Astrocyte (in vitro differentiated cells and primary cell): ENCODE results near the gene SPAG5. TPM values are rescaled to one million over a fixed set of nuclear protein-coding genes. Genes with fewer than 3 reads are reported as not detected.
A peak's percentile ranks its signal among the peaks of the same experiment; 100 is the strongest.

Experiments used
- DNase-seq: peaks from one replicate; pipeline ENCODE4 v3.0.0-alpha.2; 2010; ENCODE audit warnings: low read depth
- FAIRE-seq: peaks from 2 replicates; lab custom pipeline; 2011; peaks lifted over from hg19 to GRCh38; lab: Jason Lieb, UNC
- H2AFZ ChIP-seq: 2 replicates; pipeline ENCODE4 v1.6.0; 2012; ENCODE audit warnings: low read depth, low read length, inconsistent platforms
- H3K27ac ChIP-seq: 2 replicates; pipeline ENCODE4 v1.5.1; 2011; ENCODE audit warnings: low read depth, low read length, inconsistent platforms
- H3K27me3 ChIP-seq: 2 replicates; pipeline ENCODE4 v1.6.0; 2011; ENCODE audit warnings: low read length, inconsistent platforms; ENCODE audit not compliant: insufficient read depth
- H3K36me3 ChIP-seq: 2 replicates; pipeline ENCODE4 v1.5.1; 2011; ENCODE audit warnings: low read length, inconsistent platforms; ENCODE audit not compliant: insufficient read depth
- H3K4me1 ChIP-seq: 2 replicates; pipeline ENCODE4 v1.5.1; 2011; ENCODE audit warnings: low read length, inconsistent platforms; ENCODE audit not compliant: insufficient read depth
- H3K4me2 ChIP-seq: 2 replicates; pipeline ENCODE4 v1.6.0; 2012; ENCODE audit warnings: low read length, inconsistent platforms
- H3K4me3 ChIP-seq: 2 replicates; pipeline ENCODE4 v1.5.1; 2011; ENCODE audit warnings: low read depth, mild to moderate bottlenecking, low read length, inconsistent platforms; ENCODE audit not compliant: insufficient read depth
- H3K79me2 ChIP-seq: 2 replicates; pipeline ENCODE4 v1.6.0; 2012; ENCODE audit warnings: mild to moderate bottlenecking, low read length, inconsistent platforms; ENCODE audit not compliant: insufficient read depth
- H3K9ac ChIP-seq: 2 replicates; pipeline ENCODE4 v1.6.0; 2012; ENCODE audit warnings: mild to moderate bottlenecking, low read length, inconsistent platforms
- H3K9me3 ChIP-seq: 2 replicates; pipeline ENCODE4 v1.5.1; 2012; ENCODE audit warnings: low read depth, mild to moderate bottlenecking, low read length, inconsistent platforms; ENCODE audit not compliant: insufficient read depth
- H4K20me1 ChIP-seq: 2 replicates; pipeline ENCODE4 v1.6.0; 2012; ENCODE audit warnings: low read length, inconsistent platforms; ENCODE audit not compliant: insufficient read depth
- H3K27ac Mint-ChIP-seq: one replicate; pipeline ENCODE4 v1.8.0; 2021; ENCODE audit warnings: mild to moderate bottlenecking, mixed read lengths; ENCODE audit not compliant: unreplicated experiment
- H3K27me3 Mint-ChIP-seq: one replicate; pipeline ENCODE4 v1.8.0; 2021; ENCODE audit warnings: low read depth, mixed read lengths; ENCODE audit not compliant: unreplicated experiment
- H3K36me3 Mint-ChIP-seq: one replicate; pipeline ENCODE4 v1.8.0; 2021; ENCODE audit warnings: low read depth, mixed read lengths; ENCODE audit not compliant: unreplicated experiment
- H3K4me1 Mint-ChIP-seq: one replicate; pipeline ENCODE4 v1.8.0; 2021; ENCODE audit warnings: low read depth, mixed read lengths; ENCODE audit not compliant: unreplicated experiment
- H3K4me3 Mint-ChIP-seq: one replicate; pipeline ENCODE4 v1.8.0; 2021; ENCODE audit warnings: mild to moderate bottlenecking, moderate library complexity, mixed read lengths; ENCODE audit not compliant: unreplicated experiment
- H3K9me3 Mint-ChIP-seq: one replicate; pipeline ENCODE4 v1.8.0; 2021; ENCODE audit warnings: mild to moderate bottlenecking, mixed read lengths; ENCODE audit not compliant: unreplicated experiment
- CTCF ChIP-seq: IDR thresholded peaks from 2 replicates; pipeline ENCODE4 v1.5.1; 2011; ENCODE audit warnings: low read depth, mild to moderate bottlenecking, inconsistent platforms, low read length, moderate library complexity; ENCODE audit not compliant: insufficient read depth
- EZH2 ChIP-seq: IDR thresholded peaks from 2 replicates; pipeline ENCODE4 v1.6.1; 2012; ENCODE audit warnings: mild to moderate bottlenecking, low read length, inconsistent platforms; ENCODE audit not compliant: insufficient read depth
- total RNA-seq: library from RNA; stranded (reverse); gene quantifications from 2 replicates; pipeline ENCODE4 v1.2.1, GENCODE V29; 2021

Gene SPAG5
- total RNA-seq, 1 donor from 2014 or later, result 8.7 TPM

DNA sequence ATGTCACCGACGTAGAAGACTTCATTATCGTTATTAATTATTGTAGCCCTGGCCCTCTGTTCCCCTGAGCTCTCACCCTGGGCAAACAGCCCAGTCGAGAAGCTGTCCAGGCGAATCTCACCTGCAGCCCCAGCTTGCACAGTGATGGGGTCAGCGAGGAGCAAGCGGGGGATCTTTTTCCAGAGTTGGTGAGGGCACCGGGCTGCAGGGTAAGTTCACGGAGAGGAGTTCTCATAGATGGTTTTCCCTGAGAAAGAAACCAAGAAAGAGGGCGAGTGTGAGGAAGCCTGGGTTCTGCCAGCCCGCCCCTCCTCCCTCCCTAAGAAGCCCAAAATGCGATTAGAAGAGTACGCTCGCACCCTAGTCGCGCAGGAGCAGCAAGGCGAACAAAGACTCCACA is 436 bp downstream of the SPAG5 start:
- no peak for FAIRE-seq
- H3K79me2 ChIP-seq, result peaks cover 24% of the 10 kb centered on the region
- H3K27me3 ChIP-seq, result no peaks in the 10 kb centered on the region
- Mint-ChIP-seq H3K27ac (peak overlapping the region; percentile 56), H3K4me3 (peak overlapping the region; percentile 89), H3K36me3 (no peaks in the 10 kb centered on the region), H3K9me3 (no peaks in the 10 kb centered on the region), H3K4me1 (peaks cover 4% of the 10 kb centered on the region), H3K27me3 (no peaks in the 10 kb centered on the region)
- peak overlapping the region; percentile 88 for H2AFZ ChIP-seq
- peak overlapping the region; percentile 83 for H3K4me3 ChIP-seq
- H3K4me2 ChIP-seq, result peak overlapping the region; percentile 92
- DNase-seq, result no peak
- no peaks in the 10 kb centered on the region for H3K9me3 ChIP-seq
- H3K36me3 ChIP-seq, result no peaks in the 10 kb centered on the region
- H4K20me1 ChIP-seq, result no peaks in the 10 kb centered on the region
- peak overlapping the region; percentile 91 for H3K9ac ChIP-seq
- no peak for TF ChIP-seq EZH2
- no peak for TF ChIP-seq CTCF
- peak overlapping the region; percentile 93 for H3K27ac ChIP-seq
- H3K4me1 ChIP-seq, result peaks cover 9% of the 10 kb centered on the region

GRCh38 chr17:28597606-28598383 is 1.0 kb downstream of the SPAG5 start:
- peaks cover 9% of the 10 kb centered on the region for H3K4me1 ChIP-seq
- Mint-ChIP-seq H3K36me3 (no peaks in the 10 kb centered on the region), H3K4me3 (peak overlapping the region; percentile 89), H3K27me3 (no peaks in the 10 kb centered on the region), H3K27ac (no peak overlapping the region), H3K4me1 (peaks cover 4% of the 10 kb centered on the region), H3K9me3 (no peaks in the 10 kb centered on the region)
- H4K20me1 ChIP-seq, result no peaks in the 10 kb centered on the region
- peak overlapping the region; percentile 92 for H3K4me2 ChIP-seq
- peaks cover 4% of the 10 kb centered on the region for H3K36me3 ChIP-seq
- H3K79me2 ChIP-seq, result peaks cover 28% of the 10 kb centered on the region
- H2AFZ ChIP-seq, result peak overlapping the region; percentile 88
- TF ChIP-seq EZH2, result no peak
- TF ChIP-seq CTCF, result no peak
- DNase-seq, result no peak
- no peaks in the 10 kb centered on the region for H3K27me3 ChIP-seq
- peak overlapping the region; percentile 91 for H3K9ac ChIP-seq
- H3K9me3 ChIP-seq, result no peaks in the 10 kb centered on the region
- peak overlapping the region; percentile 83 for H3K4me3 ChIP-seq
- no peak overlapping the region for H3K27ac ChIP-seq
- FAIRE-seq, result no peak

GRCh38 chr17:28592260-28592659 is 6.6 kb downstream of the SPAG5 start:
- H3K9me3 Mint-ChIP-seq, result no peaks in the 10 kb centered on the region
- no peak for FAIRE-seq
- TF ChIP-seq EZH2 (no peak), CTCF (no peak)
- H3K27me3 ChIP-seq, result no peaks in the 10 kb centered on the region
- no peak overlapping the region for H3K27ac ChIP-seq
- H3K36me3 Mint-ChIP-seq, result peaks cover 5% of the 10 kb centered on the region
- H4K20me1 ChIP-seq, result no peaks in the 10 kb centered on the region
- no peak overlapping the region for H3K9ac ChIP-seq
- no peak overlapping the region for H2AFZ ChIP-seq
- H3K4me1 Mint-ChIP-seq, result no peaks in the 10 kb centered on the region
- H3K4me2 ChIP-seq, result no peak overlapping the region
- no peaks in the 10 kb centered on the region for H3K27me3 Mint-ChIP-seq
- H3K27ac Mint-ChIP-seq, result no peak overlapping the region
- H3K4me3 ChIP-seq, result no peak overlapping the region
- H3K36me3 ChIP-seq, result peaks cover 22% of the 10 kb centered on the region
- no peaks in the 10 kb centered on the region for H3K4me1 ChIP-seq
- DNase-seq, result no peak
- no peak overlapping the region for H3K4me3 Mint-ChIP-seq
- no peaks in the 10 kb centered on the region for H3K9me3 ChIP-seq
- peaks cover 21% of the 10 kb centered on the region for H3K79me2 ChIP-seq
